H9 (cell line): Measurements from ENCODE around the gene RTN1. TPM values are rescaled to one million over a fixed set of nuclear protein-coding genes. Genes with fewer than 3 reads are reported as not detected.

Experiments
- DNase-seq: peaks from one replicate; pipeline ENCODE4 v3.0.0-alpha.2; 2017
- H2AFZ ChIP-seq: one replicate; pipeline ENCODE4 v1.6.1; 2013; ENCODE audit warnings: mild to moderate bottlenecking, low read length, control low read depth, moderate library complexity
- H2AK5ac ChIP-seq: 2 replicates; pipeline ENCODE4 v1.6.1; 2013; ENCODE audit warnings: low read length, control low read depth, mixed read lengths; ENCODE audit not compliant: insufficient read length
- H2BK120ac ChIP-seq: one replicate; pipeline ENCODE4 v1.6.1; 2013; ENCODE audit warnings: low read depth, mild to moderate bottlenecking, low read length, control low read depth, inconsistent platforms; ENCODE audit not compliant: poor library complexity, severe bottlenecking
- H2BK12ac ChIP-seq: 2 replicates; pipeline ENCODE4 v1.6.1; 2013; ENCODE audit warnings: low read length, control low read depth, mixed read lengths, low read depth; ENCODE audit not compliant: insufficient read length
- H2BK15ac ChIP-seq: 2 replicates; pipeline ENCODE4 v1.6.1; 2013; ENCODE audit warnings: low read depth, low read length, control low read depth
- H2BK20ac ChIP-seq: one replicate; pipeline ENCODE4 v1.6.1; 2013; ENCODE audit warnings: low read depth, mild to moderate bottlenecking, low read length, control low read depth, inconsistent platforms; ENCODE audit not compliant: poor library complexity, severe bottlenecking
- H2BK5ac ChIP-seq: 2 replicates; pipeline ENCODE4 v1.6.1; 2013; ENCODE audit warnings: low read length, control low read depth, mixed read lengths; ENCODE audit not compliant: insufficient read length
- H3K14ac ChIP-seq: 2 replicates; pipeline ENCODE4 v1.6.1; 2013; ENCODE audit warnings: low read length, control low read depth; ENCODE audit not compliant: insufficient read depth
- H3K18ac ChIP-seq: 2 replicates; pipeline ENCODE4 v1.6.1; 2013; ENCODE audit warnings: low read depth, mild to moderate bottlenecking, mixed read lengths, low read length, control low read depth; ENCODE audit not compliant: insufficient read length
- H3K23ac ChIP-seq: 2 replicates; pipeline ENCODE4 v1.6.1; 2013; ENCODE audit warnings: low read length, control low read depth, mixed read lengths, low read depth; ENCODE audit not compliant: insufficient read length
- H3K23me2 ChIP-seq: 2 replicates; pipeline ENCODE4 v1.6.1; 2013; ENCODE audit warnings: low read depth, mild to moderate bottlenecking, mixed read lengths, low read length, control low read depth; ENCODE audit not compliant: insufficient read length, poor library complexity, severe bottlenecking
- H3K27ac ChIP-seq: 2 replicates; pipeline ENCODE4 v1.5.1; 2013; ENCODE audit warnings: low read length, control low read depth, mixed read lengths, low read depth; ENCODE audit not compliant: insufficient read length
- H3K27me3 ChIP-seq: 2 replicates; pipeline ENCODE4 v1.6.1; 2013; ENCODE audit warnings: low read length, control low read depth, inconsistent platforms; ENCODE audit not compliant: insufficient read depth
- H3K4ac ChIP-seq: 2 replicates; pipeline ENCODE4 v1.6.1; 2013; ENCODE audit warnings: low read depth, mild to moderate bottlenecking, control low read depth, inconsistent platforms, low read length, moderate library complexity
- H3K4me1 ChIP-seq: 2 replicates; pipeline ENCODE4 v1.6.1; 2013; ENCODE audit warnings: low read length, control low read depth, inconsistent platforms; ENCODE audit not compliant: insufficient read depth
- H3K4me2 ChIP-seq: 2 replicates; pipeline ENCODE4 v1.6.1; 2013; ENCODE audit warnings: low read length, control low read depth, mixed read lengths; ENCODE audit not compliant: insufficient read length, insufficient read depth
- H3K56ac ChIP-seq: 2 replicates; pipeline ENCODE4 v1.6.1; 2013; ENCODE audit warnings: low read depth, mild to moderate bottlenecking, mixed read lengths, low read length, control low read depth; ENCODE audit not compliant: insufficient read length
- H3K79me1 ChIP-seq: 2 replicates; pipeline ENCODE4 v1.6.1; 2013; ENCODE audit warnings: low read depth, mild to moderate bottlenecking, moderate library complexity, low read length, control low read depth, inconsistent platforms; ENCODE audit not compliant: insufficient read depth, poor library complexity, severe bottlenecking
- H3K79me2 ChIP-seq: 2 replicates; pipeline ENCODE4 v1.6.1; 2013; ENCODE audit warnings: low read length, control low read depth, inconsistent platforms; ENCODE audit not compliant: insufficient read depth
- H3K9ac ChIP-seq: 2 replicates; pipeline ENCODE4 v1.6.1; 2013; ENCODE audit warnings: low read length, control low read depth, mixed read lengths; ENCODE audit not compliant: insufficient read length; ENCODE audit errors: extremely low read depth
- H3K9me3 ChIP-seq: one replicate; pipeline ENCODE4 v1.6.1; 2013; ENCODE audit warnings: low read depth, low read length, inconsistent platforms; ENCODE audit not compliant: control insufficient read depth
- H3T11ph ChIP-seq: one replicate; pipeline ENCODE4 v1.6.1; 2013; ENCODE audit warnings: mild to moderate bottlenecking, low read length, control low read depth, inconsistent platforms
- H4K20me1 ChIP-seq: one replicate; pipeline ENCODE4 v1.6.1; 2013; ENCODE audit not compliant: control insufficient read depth, insufficient read length, insufficient read depth
- H4K5ac ChIP-seq: 2 replicates; pipeline ENCODE4 v1.6.1; 2013; ENCODE audit warnings: low read depth, mild to moderate bottlenecking, mixed read lengths, low read length, control low read depth; ENCODE audit not compliant: insufficient read length
- H4K8ac ChIP-seq: replicated peaks from 2 replicates; pipeline ENCODE4 v1.6.1; 2013; ENCODE audit warnings: low read length, control low read depth, mixed read lengths, low read depth; ENCODE audit not compliant: insufficient read length
- H4K91ac ChIP-seq: 2 replicates; pipeline ENCODE4 v1.6.1; 2013; ENCODE audit warnings: low read depth, mild to moderate bottlenecking, moderate library complexity, mixed read lengths, low read length, control low read depth; ENCODE audit not compliant: insufficient read length
- H3K27ac Mint-ChIP-seq, 3 experiments: 2 replicates in 2 of 3; 3 replicates in 1 of 3; pipeline ENCODE4 v1.8.0; 2020 to 2021; ENCODE audit warnings: mixed read lengths in 3 of 3, mild to moderate bottlenecking in 1 of 3, moderate library complexity in 1 of 3
- H3K27me3 Mint-ChIP-seq: 2 replicates; pipeline ENCODE4 v1.8.0; 2021; ENCODE audit warnings: low read depth, mild to moderate bottlenecking, moderate library complexity, mixed read lengths
- H3K36me3 Mint-ChIP-seq, 3 experiments: 2 replicates in 2 of 3; 3 replicates in 1 of 3; pipeline ENCODE4 v1.8.0; 2020 to 2021; ENCODE audit warnings: low read depth in 3 of 3, mixed read lengths in 3 of 3; ENCODE audit not compliant: insufficient read depth in 1 of 3
- H3K4me1 Mint-ChIP-seq, 2 experiments: 2 replicates each; pipeline ENCODE4 v1.8.0; 2020; ENCODE audit warnings: mixed read lengths in 2 of 2
- H3K4me3 Mint-ChIP-seq, 2 experiments: 2 replicates in 1 of 2; 3 replicates in 1 of 2; pipeline ENCODE4 v1.8.0; 2020 to 2021; ENCODE audit warnings: mild to moderate bottlenecking in 2 of 2, mixed read lengths in 2 of 2, moderate library complexity in 1 of 2
- H3K9me3 Mint-ChIP-seq, 2 experiments: 2 replicates in 1 of 2; 3 replicates in 1 of 2; pipeline ENCODE4 v1.8.0; 2020; ENCODE audit warnings: mild to moderate bottlenecking in 2 of 2, mixed read lengths in 2 of 2, moderate library complexity in 1 of 2
- CTCF ChIP-seq: fragments of 200-600 bp; sonication (generic); conservative IDR thresholded peaks from 3 replicates; pipeline ENCODE4 v1.8.0; 2021; ENCODE audit warnings: antibody characterized with exemption, mild to moderate bottlenecking
- WGBS: extraction: QIAGEN DNeasy Blood & Tissue Kit; methylation state at CpG from one replicate; pipeline ENCODE4 v1.1.7; 2013; ENCODE audit warnings: missing lambda C conversion rate, low lambda C conversion rate, mixed read lengths; ENCODE audit not compliant: insufficient read length; ENCODE audit errors: extremely low coverage; 5-methylcytosine and 5-hydroxymethylcytosine counted together
- total RNA-seq: library from RNA; stranded (reverse); gene quantifications from 2 replicates; pipeline ENCODE4 v1.2.1, GENCODE V29; 2021

The RTN1 gene
- total RNA-seq, 1 experiment from 2014 or later, result 1.8 TPM

GRCh38 chr14:59782760-59783159 is 87.8 kb downstream of the RTN1 start:
- H3K9me3 ChIP-seq, result no peaks in the 10 kb centered on the region
- Mint-ChIP-seq H3K9me3 (no peaks in the 10 kb centered on the region), H3K27ac (no peak overlapping the region), H3K36me3 (no peaks in the 10 kb centered on the region), H3K27me3 (peaks cover 1% of the 10 kb centered on the region; the same call in 1 of the 2 replicates), H3K4me1 (peaks cover 0 to 12% of the 10 kb centered on the region in 2 experiments; a peak in 3 of 4 replicates), H3K4me3 (no peak overlapping the region)
- no peak overlapping the region for H2BK20ac ChIP-seq
- no peaks in the 10 kb centered on the region for H3K4me1 ChIP-seq
- H3K79me2 ChIP-seq, result no peaks in the 10 kb centered on the region
- H3K27ac ChIP-seq, result no peak overlapping the region
- H3K4me2 ChIP-seq, result no peak overlapping the region
- no peaks in the 10 kb centered on the region for H3K23me2 ChIP-seq
- H2BK12ac ChIP-seq, result no peak overlapping the region
- no peak overlapping the region for H3K56ac ChIP-seq
- no peak overlapping the region for H2AK5ac ChIP-seq
- no peak overlapping the region for H2BK120ac ChIP-seq
- no peaks in the 10 kb centered on the region for H4K20me1 ChIP-seq
- no peak overlapping the region for H4K8ac ChIP-seq
- no peak overlapping the region for H2BK5ac ChIP-seq
- WGBS, result no CpG with 5 or more reads among the region's 2 CpGs
- H4K91ac ChIP-seq, result no peak overlapping the region
- no peak overlapping the region for H2BK15ac ChIP-seq
- DNase-seq, result no peak
- H2AFZ ChIP-seq, result no peak overlapping the region
- no peak overlapping the region for H3K9ac ChIP-seq
- H4K5ac ChIP-seq, result no peak overlapping the region
- no peak overlapping the region for H3T11ph ChIP-seq
- no peak overlapping the region for H3K23ac ChIP-seq
- H3K27me3 ChIP-seq, result no peaks in the 10 kb centered on the region
- TF ChIP-seq CTCF, result no peak
- no peaks in the 10 kb centered on the region for H3K79me1 ChIP-seq
- no peak overlapping the region for H3K14ac ChIP-seq
- H3K4ac ChIP-seq, result no peak overlapping the region
- no peak overlapping the region for H3K18ac ChIP-seq
